NCI-H510A treated with DMSO at 0.1 percent for 48 hours (cell line): ENCODE data around the gene ZNF488.
A peak's percentile ranks its signal among the peaks of the same experiment; 100 is the strongest.
"Not testable (repeated sequence)": the region's sequence is repeated elsewhere in the genome, so short reads cannot be mapped to it uniquely, and the experiment has no call there.

Experiments
- DNase-seq: peaks from one replicate; lab custom pipeline; 2025; lab: John Stamatoyannopoulos, UW

The ZNF488 gene

DNA sequence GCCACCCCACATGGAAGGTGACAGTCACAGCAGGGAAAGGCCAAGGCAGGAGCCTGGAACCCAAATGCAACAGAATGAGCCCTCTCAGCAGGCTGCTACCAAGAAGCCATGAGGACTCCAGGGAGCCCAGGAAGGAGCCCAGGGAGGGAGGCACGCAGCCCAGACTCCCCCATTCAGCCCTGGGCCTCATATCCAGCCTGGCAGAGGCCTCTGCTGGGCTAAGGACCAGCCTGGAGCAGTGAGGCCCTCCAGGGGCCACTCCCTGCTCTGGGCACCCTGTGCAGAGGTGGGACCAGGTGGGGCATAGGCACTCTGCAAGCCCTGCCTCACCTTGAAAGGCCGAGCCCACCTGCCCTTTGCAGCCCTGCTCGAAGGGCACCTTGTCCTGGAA, 25.8 kb upstream of the ZNF488 start:
- DNase-seq = no peak

DNA sequence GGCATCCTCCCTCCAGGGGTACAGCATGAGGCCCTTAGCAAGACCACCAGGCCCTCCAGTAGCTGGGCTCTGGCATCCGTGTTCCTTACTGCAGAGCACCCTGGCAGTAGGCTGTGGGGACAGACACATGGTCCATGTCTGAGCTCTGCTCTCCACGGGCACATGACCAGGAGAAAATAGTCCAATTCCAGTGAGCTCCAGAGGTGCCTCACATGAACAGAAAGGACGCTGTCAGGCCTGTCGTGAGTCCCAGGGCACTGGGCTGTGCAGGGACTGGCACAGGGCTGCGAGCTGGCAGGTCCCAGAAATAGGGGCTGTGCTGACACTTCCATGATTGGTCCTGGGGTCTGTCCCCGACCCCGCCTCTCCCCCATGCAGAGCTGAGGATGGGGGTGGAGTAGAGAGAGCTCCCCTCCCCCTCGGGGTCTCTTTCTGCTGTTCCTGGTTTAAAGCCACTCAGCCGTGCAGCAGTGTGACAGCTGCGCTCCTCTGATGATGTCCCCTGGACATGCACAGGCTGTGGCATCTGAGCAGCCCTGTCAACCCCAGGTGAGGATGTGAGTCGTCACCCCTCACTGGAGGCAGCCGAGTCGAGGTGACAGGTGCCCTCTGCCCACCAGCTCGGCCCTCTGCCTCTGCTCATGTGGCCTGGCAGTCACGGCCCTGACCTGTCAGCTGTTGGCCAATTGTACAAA, 25.2 kb upstream of the ZNF488 start:
- DNase-seq = no peak

DNA sequence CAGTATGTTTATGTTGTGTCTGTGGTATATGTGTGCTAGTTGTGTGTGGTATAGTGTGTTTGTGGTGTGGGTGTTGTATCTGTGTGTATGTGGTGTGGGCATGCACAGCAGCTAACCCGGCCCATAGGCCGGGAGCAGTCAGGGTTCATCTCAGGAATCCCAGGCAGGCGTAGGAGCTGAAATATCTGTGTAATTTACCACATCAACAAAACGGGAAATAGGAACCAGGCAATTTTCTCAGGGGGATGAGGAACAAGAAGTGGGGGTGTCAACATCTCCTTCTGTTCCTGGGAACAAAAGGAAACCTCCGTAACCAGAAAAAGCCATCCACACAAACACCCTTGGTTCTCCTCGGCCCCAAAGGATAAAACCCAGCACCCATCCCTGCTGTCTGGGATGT, 24.5 kb upstream of the ZNF488 start:
- no peak for DNase-seq

DNA sequence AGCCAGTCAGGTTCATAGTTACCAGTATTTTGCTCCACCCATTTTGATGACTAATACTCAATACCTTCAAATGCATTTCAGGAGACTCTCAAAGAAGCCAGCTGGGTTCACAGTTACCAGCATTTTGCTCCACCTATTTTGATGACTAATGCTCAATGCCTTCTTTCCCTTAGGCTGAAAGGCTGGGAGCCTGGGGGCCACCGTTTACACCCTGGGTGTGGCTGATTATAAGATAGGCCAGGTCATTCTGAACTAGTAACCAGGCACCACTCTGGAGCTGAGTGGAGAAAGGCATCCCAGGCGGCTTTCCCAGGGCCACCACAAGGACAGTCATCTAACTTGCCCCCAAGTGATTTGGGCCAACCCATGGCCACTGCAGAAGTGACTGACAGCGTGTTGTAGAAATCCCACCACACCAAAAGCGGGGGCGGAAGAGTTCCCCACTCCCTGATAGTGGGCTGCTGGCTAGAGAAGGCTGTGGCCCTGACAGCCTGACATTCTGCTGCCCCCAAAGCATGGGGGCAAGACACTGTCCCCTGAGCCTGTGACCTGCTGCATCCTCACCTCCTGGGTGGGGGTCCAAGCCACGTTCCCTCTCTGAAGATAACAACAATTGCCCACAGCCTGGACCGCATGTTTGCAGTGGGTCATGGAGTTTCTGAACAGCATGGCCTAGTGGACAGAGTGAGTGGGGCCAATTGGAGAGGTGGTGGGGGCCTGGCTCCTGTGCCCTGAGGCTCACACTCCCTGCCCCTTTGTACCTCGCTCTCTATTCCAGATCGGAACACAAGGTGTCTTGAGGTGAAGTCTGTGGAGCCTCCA, 23.0 kb upstream of the ZNF488 start:
- DNase-seq = peak; percentile 6

DNA sequence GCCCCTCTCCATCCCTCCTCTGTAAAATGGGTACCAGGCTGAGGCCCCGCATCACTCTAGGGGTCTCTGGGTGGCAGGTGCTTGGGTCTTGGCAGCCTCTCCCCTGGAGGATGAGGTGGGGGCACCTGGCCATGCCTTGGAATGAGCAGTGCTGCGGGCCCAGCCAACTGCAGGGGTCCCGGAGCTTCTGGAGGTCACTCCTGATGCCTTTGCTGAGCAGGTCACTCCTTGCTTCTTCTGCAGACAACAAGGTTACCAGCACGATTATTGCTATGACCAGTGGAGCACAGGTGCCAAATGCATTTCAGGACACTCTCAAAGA, 22.4 kb upstream of the ZNF488 start:
- DNase-seq = no peak

DNA sequence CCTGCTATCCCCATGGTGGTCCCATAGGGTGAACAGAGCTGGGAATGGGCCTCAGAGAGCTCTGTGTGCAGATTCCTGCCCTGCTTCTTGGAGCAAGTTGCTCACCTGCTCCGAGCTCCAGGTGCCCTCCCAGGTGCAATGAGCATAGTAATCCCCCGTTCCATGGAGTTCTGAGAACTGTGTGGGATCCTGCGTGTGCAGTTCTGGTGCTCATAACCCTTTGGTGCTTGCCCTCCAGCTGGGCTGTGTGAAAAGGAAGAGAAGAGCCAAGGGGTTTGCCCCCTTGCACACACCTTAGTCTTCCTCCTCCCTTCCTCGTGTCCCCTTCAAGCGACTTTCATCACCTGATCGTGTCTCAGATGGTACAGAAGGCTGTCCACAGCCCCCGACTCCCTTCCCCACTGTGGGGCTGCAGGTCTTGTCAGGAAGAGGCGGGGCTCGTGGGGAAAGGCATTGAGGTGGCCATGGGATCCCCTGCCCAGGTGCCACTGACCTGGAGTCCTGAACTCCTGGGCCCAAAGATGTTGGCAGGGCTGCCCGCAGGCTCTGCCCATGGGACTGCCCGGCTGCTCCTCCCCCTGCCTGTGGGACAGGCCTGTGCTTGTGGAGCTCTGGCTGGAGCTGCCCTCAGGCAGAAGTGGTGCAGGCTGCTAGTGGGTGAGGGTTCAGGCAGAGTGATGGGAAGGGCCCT, 21.9 kb upstream of the ZNF488 start:
- DNase-seq = no peak

DNA sequence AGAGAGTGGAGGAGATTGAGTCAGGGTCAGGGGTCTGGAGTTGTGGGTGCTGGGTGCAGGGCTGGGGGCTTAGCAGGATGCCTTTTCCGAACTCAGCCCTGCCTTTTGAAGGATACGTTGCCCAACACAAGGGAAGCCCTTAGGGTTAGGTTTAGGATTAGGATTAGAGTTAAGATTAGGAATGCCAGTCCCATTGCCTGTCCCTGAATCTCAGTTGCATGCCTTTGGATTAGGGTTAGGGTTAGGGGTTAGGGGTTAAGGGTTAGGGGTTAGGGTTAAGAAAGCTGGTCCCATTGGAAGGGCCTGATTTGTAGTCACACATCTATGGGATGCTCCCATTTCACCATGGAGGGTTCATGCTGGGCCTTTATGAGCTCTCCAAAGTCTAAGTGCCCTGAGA, 20.8 kb upstream of the ZNF488 start:
- no peak for DNase-seq

DNA sequence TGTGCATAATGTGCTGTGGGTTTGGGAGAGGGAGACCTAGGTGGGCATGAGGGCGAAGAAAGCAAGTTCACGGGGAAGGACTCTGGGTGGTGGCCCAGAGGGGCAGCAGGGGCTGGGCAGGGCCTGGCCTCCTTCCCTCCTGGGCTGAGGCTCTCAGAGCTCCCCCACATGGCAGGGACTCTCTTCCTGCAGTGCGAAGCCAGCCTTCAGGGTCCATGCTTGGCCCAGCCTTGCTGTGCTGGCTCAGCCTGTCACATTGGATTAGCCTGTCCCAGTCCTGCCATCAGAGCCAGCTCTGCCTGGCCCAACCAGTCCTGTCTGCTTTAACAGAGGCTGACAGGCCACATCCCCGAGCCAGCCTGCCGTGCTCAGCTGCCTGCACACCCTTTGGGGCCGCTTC, 20.4 kb upstream of the ZNF488 start:
- DNase-seq = no peak

DNA sequence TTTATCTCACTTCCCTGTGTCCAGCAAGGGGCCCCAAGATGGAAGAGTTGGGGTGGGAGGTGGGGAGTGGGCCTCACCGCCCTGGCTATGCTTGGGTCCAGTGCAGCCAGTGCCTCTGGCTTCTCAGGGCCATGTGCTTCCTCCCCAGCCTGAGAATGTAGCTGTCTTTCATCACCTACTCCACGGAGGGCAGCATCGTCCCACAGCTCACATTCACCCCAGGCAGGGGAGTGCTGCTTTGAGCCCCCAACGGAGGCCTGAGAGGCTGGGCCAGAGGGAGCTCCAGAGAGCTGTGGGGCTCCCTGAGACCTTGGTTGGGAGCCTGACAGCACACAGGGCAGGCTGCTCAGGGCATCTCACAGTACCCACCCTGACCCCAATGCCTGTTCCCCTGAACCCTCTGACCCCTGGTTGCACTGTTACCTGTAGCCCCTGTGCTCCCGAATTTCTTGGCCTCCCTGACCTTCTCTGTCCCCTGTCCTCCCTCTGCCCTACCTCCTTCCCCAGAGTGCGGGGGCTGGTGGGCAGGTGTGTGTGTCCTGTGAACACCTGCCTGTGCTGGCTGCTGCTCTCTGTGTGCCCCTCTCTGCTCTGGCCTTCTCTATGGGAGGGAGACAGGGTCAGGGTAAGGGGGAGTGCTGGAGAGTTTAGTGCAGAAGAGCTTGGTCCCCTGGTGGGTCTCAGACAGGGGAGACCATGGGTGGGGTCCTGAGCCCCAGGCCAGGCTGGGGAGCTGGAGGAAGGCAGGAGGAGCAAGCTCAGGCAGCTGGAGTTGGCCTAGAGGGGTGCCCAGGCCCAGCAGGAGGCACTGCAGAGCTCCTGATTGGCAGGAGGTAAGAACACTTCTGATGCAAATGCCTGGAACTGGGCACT, 19.6 kb upstream of the ZNF488 start:
- no peak for DNase-seq

DNA sequence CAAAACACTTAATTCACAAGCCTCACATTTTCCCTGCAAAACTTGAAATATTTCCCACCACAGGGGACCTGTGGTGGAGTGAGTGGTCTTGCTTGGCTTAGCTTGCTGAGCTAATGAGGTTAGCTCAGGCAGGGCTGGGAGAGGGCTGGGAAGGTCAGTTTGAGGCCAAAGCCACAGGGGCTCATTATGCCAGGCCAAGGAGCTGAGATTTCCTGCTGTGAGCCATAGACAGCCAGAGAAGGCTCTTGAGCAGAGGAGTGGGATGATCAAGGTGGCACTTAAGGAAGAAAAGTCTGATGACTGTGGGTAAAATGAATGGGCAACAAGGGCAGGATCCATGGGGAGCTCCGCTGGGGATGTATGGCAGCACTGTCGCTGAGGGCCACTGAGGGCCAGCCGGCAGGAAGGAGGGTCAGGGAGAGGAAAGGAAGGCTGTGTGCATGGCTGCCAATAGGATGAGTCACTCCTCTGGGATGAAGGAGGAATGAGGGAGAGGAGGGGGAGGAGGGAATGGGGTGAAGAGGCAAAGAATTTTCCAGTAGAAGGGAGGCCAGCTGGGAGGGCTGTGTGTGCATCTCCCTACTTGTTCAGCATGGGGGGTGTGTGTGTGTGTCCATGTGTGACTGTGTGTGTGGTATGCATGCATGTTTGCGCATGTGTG, 18.7 kb upstream of the ZNF488 start:
- no peak for DNase-seq

DNA sequence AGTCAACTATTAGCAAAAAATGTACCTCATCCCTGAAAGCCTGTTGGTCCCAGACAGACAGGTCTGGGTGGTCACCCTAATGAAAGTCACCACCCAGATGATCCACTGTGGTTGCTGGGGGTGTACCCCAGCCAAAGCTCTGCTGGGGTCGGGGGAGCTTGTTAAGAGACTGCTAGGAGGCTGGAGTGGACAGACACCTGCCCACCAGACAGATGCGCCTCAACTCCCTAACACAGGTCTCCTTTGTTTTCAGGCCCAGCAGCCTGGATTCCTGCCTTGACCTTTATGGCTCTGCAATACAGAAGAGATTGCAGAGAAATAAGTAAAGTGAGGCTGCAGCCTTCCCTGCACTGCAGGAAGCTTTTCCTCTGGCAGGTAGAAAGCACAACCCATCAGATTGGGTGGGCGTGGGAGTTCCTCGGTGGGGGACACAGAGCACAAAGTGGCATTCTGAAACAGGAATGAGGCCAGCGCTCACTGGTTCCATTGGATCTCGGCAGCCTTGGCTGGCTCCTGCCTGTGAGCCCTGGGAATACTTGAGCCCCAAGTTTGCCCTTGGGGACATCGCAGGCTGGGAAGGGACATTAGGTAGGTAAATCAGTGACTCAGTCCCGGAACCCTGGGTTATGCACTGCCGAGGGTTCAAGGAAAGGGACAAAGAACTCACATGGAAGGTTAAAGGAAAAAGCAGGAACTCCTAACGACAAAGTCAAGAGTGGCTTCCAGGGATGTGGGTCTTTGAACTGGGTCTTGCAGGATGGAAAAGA, 18.0 kb upstream of the ZNF488 start:
- no peak for DNase-seq

DNA sequence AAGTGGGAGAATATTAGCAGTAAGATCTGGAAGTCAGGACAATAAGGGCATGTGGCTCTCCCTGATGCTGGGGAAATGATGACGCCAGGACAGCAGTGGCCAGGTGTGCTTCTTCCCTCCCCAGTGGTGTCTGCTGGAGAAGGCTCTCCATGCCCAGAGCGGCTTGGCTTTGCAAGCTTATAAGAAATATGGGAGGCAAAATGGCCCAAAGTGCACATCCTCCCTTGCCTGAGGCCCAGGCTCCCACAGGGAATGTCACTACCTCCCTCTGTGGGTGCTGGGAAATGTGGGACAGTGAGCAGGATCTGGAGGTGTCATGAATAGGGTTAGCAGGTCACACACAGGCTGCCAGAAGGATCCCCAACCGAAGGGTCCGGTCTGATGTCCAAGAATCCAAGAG, 17.1 kb upstream of the ZNF488 start:
- DNase-seq = no peak

DNA sequence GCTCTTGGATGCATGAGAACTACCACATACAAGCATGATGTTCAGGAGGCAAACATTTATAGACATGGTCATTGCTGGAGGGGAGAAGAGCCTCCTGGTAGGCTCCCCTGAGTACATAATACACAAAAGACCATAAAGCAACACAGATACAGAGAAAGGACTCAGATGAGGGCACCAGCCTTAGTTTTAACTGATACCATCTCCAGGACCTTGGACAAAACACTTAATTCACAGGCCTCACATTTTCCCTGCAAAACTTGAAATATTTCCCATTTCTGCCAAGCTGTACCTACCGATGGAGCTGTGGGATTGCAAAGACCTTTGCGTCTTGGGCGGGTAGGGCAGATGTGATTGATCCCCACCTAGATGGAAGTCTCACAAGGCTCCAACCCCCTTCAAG, 16.7 kb upstream of the ZNF488 start:
- no peak for DNase-seq

DNA sequence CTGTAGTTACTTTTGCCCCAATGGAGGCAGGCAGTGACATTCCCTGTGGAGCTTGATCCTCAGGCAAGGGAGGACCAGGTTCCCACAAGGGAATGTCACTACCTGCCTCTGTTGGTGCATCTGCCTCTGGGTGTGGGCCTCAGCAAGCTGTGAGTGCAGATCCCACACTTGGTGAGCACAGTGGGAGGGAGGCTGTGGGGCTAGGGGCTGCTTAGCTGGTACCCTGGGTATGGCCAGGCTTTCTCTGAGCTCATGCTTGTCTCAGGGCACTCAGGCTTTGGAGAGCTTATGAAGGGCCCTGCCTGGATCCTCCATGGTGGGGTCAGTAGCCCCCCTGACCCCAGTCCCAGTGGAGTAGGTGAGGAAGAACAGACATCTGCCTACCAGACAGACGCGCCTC, 16.2 kb upstream of the ZNF488 start:
- no peak for DNase-seq

DNA sequence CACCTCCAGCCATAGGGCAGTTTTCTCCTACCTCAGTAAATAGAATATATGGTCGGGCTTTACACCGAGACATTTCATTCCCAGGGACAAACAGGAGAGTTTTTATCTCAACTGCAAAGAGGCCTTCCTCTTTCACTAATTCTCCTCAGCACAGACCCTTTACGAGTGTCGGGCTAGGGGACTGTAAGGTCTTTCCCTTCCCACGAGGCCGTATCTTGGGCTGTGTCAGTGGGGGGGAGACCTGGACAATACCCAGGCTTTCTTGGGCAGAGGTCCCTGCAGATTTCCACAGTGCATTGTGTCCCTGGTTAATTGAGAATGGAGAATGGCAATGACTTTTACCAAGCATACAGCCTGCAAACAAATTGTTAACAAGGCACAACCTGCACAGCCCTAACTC, 13.2 kb upstream of the ZNF488 start:
- DNase-seq = no peak

DNA sequence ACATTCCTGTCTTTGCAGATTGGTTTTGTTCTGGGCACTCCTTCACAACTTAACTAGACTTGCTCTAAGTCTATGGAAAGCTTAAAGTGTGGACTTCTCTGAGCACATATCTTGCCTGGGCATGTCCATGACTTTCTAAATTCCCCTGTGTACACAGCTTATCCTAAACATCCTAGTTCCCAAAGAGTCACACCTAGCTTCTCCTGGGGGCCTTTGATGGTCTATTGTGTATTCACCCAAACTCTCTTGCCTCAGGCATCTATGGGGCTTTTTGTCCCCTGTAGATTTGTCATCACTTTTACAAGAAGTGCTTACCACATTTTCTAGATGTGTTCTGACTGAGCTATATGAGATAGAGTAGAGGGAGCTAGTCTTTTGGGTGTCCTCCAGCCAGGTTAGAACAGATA, 12.2 kb upstream of the ZNF488 start:
- no peak for DNase-seq

DNA sequence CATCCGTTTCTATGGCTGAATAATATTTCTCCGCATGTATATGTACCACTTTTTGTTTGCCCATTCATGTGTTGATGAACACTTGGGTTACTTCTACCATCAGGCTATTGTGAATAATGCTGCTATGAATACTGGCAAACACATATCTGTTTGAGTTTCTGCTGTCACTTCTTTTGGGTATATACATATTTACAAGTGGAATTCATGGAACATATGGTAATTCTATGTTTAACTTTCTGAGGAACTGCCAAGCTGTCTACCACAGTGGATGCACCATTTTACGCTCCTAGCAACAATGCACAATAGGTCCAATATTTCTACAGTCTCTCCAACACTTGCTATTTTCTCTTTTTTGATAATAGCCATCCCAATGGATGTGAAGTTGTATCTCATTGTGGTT, 5.5 kb upstream of the ZNF488 start:
- no peak for DNase-seq

DNA sequence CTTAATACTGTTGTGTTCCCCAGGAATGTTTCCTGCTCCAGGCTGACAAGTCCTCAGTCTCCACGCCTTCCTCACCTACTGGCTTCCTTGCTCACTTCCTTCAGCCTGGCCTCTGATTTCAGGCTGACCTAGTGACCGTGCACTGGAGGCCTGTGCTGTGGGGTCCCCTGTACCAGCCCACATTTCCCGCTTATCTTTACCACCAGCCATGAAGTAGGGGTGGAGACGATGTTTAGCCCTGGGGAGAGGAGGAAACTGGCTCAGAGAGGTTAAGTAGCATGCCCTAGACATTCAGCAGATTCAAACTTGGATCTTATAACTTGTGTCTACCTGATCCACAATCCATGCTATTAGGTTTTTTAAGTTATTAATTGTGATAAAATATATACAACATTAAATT, 4.8 kb upstream of the ZNF488 start:
- DNase-seq = no peak

DNA sequence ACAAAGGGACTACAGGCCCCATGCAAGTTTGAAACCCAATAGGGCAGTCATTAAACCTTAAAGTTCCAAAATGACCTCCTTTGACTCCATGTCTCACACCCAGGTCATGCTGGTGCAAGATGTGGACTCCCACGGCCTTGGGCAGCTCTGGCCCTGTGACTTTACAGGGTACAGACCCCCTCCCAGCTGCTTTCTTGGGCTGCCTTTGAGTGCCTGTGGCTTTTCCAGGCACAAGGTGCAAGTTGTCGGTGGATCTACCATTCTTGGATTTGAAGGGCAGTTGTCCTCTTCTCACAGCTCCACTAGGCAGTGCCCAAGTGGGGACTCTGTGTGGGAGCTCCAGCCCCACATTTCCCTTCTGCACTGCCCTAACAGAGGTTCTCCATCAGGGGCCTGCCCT, 2.0 kb upstream of the ZNF488 start:
- not testable (repeated sequence) for DNase-seq

DNA sequence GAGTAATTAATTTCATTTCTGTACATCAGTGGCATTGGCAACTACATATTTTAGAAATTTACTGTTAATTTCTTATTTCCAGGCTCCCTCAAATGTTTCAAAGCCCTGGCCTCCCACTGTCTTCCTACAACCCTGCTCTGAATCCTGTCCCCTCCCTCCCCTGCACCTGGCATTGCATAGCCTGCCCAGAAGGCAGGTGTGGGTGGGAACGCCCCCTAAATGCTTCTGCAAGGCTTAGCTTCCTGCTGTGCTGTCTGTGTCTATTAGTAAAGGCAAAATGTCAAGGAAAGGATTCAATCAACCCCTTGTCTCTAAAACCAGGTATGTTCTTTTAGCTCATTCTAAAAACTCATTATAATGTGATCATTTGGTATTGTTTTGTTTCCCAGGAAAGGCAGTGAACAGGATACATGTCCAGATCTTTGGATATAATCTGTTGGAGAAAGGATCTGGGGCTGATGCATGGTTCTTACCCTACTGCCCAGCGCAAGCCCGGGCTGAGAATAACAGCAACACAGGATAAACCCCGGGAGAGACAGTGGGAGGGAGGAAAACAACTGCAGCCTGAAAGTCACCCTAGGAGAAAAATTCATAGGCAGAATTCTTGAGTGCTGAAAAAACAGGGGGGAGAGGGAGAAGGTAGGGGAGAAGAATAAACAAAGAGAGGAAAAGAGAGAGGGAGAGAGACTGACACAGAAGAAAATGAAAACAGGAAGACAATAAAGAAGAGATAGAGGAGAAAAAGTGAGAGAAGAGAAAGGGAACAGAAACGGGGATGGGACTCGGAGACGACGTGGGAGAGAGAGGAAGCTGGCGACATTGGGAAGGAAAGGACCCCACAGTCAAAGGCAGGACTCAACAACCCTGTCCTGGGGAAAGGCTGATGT, 589 bp downstream of the ZNF488 start:
- DNase-seq = peak; percentile 79
